NOMO-1 treated with DMSO at 0.1 percent for 48 hours (cell line): ENCODE data around the gene TNNT3.
"Not testable (repeated sequence)": the region's sequence is repeated elsewhere in the genome, so short reads cannot be mapped to it uniquely, and the experiment has no call there.

ENCODE experiments used
- DNase-seq: peaks from one replicate; lab custom pipeline; 2025; ENCODE audit not compliant: unreplicated experiment; lab: John Stamatoyannopoulos, UW

The TNNT3 gene

GRCh38 chr11:1919391-1920127 is at the start of gene TNNT3:
TSS of gene TNNT3 (plus strand) at chr11:1919703. CDS start at chr11:1922875, 3,172 bp downstream.
- no peak for DNase-seq

DNA sequence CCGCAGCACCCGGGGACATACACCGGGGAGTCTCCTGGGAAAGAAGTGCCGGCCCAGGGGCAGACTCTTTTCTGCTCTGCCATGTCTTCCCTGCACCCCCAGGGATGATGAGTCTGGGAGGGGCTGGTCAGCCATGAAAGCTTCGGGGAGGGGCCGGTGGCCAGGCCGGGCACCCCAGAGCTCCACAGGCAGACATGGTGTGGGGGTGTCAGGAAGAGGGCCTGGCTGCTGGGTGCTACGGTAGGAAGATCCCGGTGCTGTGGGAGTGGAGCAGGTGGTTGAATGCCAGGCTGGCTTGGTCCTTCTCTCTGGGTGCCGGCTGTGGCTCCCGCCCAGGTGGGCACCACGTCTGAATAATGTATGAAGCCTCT is 49.2 kb upstream of the TNNT3 start:
- DNase-seq = no peak

DNA sequence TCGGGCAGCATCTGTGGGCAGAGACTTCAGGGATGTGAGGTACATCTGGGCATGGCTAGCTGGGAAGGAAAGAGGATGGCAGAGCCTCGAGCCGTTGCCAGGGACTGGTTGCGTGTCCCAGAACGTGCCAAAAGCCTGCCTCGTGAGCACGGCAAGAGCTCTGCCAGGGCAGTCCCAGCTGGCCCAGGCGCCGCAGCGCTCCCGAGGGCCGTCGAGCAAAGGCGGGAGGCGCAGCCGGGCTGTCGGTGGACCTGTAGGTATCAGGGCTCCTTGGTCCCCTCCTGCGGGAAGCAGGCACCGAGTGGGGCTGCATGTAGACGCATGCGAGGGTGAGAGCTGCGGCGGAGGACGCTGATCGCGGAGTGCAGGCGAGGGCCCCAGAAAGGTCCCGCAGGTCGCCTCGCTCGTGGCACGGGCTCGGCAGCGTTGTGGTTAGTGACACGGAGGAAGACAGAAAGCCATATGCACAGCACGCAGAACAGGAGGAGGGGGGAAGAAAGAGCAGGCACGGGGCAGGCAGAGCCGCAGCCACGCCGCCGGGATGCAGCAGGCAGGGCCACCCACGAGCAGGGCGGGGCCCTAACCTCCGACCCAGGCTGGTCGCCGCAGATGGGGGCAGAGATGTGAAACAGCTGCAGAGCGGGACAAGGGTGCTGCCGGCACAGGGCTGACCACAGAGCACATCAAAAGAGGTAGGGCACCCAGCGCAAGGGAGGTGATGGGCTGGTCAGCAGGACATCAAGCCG is 48.6 kb upstream of the TNNT3 start:
- no peak for DNase-seq

- no peak for DNase-seq
Observed at GRCh38 chr11:1871531-1871930, 48.0 kb upstream of the TNNT3 start.

DNA sequence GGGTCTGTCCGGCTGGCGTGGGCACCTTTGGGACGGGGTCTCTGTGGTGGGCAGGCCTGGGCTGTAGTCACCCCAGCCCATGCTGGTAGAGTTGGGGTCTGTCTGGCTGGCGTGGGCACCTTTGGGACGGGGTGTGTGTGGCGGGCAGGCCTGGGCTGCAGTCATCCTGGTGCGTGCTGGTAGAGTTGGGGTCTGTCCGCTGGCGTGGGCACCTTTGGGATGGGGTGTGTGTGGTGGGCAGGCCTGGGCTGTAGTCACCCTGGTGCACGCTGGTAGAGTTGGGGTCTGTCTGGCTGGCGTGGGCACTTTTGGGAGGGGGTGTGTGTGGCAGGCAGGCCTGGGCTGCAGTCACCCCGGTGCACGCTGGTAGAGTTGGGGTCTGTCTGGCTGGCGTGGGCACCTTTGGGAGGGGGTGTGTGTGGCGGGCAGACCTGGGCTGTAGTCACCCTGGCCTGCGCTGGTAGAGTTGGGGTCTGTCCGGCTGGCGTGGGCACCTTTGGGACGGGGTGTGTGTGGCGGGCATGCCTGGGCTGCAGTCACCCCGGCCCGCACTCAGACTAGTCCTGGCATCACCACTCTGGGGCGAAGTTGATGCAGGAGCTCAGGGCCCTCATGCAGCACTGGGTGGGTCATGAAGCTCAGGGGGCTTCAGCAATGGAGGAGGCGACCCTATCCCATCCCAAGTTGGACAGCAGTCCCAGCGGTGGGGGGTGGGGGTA is 47.1 kb upstream of the TNNT3 start:
- no peak for DNase-seq

DNA sequence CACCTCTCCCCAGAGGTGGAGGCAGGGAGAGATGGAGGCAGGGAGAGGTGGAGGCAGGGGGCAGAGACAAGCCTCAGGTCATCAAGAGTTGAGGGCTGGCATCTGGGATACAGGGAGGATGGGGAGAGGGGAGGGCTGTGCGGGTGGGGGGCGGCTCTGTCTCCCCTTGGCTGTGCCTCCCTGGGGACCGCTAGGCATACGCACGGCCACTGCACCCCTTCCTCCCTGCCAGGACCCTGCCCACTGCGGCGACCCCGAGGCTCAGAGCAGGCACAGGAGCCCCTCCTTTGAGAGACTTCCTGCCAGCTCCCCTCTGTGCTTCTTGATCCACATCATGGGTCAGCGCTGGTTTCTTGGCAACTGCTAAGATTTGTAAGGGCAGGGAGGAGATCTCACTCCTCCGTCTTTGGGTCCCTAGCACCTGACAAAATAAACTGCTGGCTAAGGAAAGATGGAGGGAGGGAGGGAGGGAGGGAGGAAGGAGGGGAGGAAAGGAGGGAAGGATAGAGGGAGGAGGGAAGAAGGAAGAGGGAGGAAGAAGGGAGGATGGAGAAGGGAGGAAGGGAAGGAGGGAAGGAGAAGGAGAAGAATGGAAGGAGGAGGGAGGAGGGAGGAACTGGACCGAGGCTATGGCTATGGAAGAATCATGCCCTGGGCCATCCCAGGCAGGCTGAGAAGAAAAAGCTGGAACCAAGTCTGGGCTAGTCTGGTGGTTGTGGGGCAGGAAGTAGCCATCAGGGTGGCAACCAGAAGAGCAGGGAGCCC is 46.3 kb upstream of the TNNT3 start:
- no peak for DNase-seq

GRCh38 chr11:1873813-1874150 is 45.7 kb upstream of the TNNT3 start:
- DNase-seq = not testable (repeated sequence)

- DNase-seq = not testable (repeated sequence)
Observed at GRCh38 chr11:1874441-1875092, 44.9 kb upstream of the TNNT3 start.

- DNase-seq = no peak
Observed at GRCh38 chr11:1875093-1875850, 44.2 kb upstream of the TNNT3 start.

DNA sequence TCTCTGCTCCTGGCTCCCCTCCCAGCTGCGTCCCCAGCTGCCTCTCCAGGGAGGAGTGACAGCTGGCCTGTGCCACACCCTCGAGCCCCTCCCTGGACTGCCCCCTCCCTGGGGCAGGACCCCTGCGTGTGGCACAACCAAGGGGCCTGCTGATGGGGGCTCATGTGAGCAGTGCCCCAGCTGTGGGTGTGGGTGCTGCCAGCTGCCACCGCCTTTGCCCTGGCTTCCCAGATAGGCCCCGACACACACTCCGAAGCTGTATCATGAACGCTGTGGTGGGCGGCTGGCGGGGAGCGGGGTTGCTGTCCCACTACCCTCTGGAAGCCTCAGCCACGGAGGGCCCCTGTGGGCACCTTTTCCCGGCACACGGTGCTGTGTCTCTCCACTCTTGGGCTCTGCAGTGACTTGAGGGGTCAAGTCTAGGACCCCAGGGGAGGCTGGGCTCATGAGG is 43.6 kb upstream of the TNNT3 start:
- not testable (repeated sequence) for DNase-seq

DNA sequence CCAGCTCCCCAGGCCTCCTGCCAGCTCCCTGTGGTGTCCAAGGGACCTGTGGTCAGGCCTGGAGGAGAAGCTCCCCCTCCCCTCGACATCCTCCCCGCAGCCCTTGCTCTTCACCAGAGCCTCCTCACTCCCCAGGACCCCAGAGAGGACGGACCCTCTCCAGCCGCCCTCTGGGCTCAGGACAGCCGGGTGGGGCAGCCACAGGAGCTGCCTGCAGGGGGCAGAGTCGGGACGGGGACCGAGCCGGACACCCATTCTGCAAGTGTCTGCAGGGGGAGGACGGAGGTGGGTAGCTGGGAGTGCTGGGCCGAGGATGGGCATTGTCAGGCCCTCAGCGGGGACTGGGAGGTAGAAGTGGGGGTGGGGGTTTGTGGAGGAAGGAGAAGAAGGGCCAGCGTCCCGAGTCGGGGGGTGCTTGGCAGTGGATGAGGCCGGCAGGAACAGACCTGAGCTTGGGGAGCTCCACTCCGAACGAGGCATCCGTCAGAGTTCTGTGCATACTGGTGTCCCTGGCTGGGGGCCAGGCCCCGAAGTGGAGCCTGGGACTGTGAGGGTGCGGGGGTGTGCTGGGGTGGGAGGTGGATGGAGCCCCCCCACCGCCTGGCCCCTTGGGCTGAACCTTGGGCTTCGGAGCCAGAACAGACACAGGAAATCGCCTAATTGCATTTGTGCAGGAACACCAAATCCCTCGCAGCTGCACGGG is 43.0 kb upstream of the TNNT3 start:
- no peak for DNase-seq

DNA sequence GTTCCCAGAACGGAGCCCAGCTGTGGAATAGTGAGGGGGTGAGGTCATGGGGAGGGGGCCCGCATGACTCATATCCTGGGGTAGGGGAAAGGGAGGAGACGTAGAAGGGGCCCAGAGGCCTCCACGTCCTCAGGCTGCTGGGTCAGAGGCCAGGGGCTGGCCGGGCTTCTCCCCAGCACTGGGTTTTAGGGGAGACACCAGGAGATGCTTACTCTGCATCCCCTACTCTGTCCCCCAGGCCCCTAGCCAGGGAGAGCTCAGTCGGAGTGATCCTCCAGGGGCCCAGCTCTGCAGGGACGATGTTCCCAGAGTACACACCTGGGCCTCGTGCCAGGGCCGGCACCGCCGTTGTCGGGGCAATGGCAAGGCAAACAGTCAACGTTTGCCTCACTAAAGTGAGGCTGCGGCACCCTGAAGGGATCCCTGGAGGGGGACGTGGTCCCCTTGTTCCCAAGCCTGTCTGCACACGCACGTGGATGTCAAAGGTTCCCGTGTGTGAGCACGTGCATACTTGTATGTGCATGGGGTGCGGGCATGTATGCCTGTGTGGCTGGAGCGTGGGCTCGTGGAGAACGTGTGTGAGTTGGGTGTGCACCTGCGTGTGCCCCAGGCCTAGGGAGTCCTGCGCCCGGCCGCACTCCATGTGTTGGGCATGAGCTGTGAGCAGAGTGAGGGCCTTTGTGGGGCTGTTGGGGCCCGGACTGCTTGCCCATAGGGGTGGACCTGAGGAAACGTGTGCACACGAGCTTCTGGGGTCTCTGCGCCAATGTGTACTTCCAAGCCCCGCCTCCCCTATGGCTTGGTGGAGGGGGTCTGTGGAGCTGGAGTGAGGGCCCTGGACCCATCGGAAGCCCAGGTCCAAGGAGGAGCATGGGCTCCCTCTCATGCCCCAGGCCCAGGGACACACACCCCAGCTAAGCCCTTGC is 42.0 kb upstream of the TNNT3 start:
- no peak for DNase-seq

- no peak for DNase-seq
Observed at GRCh38 chr11:1878137-1879031, 41.1 kb upstream of the TNNT3 start.

- no peak for DNase-seq
Observed at GRCh38 chr11:1879342-1879940, 40.1 kb upstream of the TNNT3 start.

- no peak for DNase-seq
Observed at GRCh38 chr11:1879941-1880720, 39.4 kb upstream of the TNNT3 start.
